ENCODE results near the gene IGFLR1.
"Not testable (repeated sequence)": the region's sequence is repeated elsewhere in the genome, so short reads cannot be mapped to it uniquely, and the experiment has no call there.

IGFLR1 gene

DNA sequence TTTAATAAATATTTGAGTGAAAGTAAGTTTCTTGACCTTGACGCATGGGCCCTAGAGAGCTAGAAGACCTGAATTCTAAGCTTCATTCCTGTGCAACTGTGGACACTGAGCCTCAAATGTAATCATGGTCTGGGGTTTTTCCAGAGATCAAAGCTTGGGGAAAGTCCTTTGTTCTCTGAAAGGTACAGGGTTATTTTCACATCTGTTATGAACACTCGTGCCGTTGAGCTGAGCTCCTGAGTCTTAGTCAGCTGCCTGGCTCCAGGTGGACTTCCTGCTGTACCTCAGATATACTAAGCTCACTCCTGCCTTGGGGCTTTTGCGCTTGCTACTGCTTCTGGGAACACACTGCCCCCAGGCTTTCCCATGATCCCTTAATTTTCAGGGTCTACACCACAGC lies 45.4 kb downstream of the IGFLR1 start:
- 86 to 88% methylated on average over 4 of the region's 4 CpGs for WGBS, 2 experiments
- Histone ChIP-seq H3K4me1 (ENCODE audit: control insufficient read depth, insufficient read depth, low read length) (no peaks in the 10 kb centered on the region), H3K27ac (ENCODE audit: insufficient read depth, low read depth, low read length, poor library complexity, severe bottlenecking) (no peak overlapping the region), H3K27me3 (ENCODE audit: control insufficient read depth, insufficient read depth, low read length, poor library complexity, severe bottlenecking) (peaks cover 4% of the 10 kb centered on the region), H3K36me3 (ENCODE audit: control insufficient read depth, insufficient read depth, low read length) (no peaks in the 10 kb centered on the region), H3K4me3 (ENCODE audit: insufficient read depth, low read depth, low read length) (no peak overlapping the region), H3K9me3 (ENCODE audit: control insufficient read depth, low read length) (no peaks in the 10 kb centered on the region)

- no peaks in the 10 kb centered on the region for H3K4me1 ChIP-seq (ENCODE audit: control insufficient read depth, insufficient read depth, low read length)
- no peaks in the 10 kb centered on the region for H3K9me3 ChIP-seq (ENCODE audit: control insufficient read depth, low read length)
- no peak overlapping the region for H3K4me3 ChIP-seq (ENCODE audit: insufficient read depth, low read depth, low read length)
- no peaks in the 10 kb centered on the region for H3K36me3 ChIP-seq (ENCODE audit: control insufficient read depth, insufficient read depth, low read length)
- H3K27me3 ChIP-seq (ENCODE audit: control insufficient read depth, insufficient read depth, low read length, poor library complexity, severe bottlenecking): no peaks in the 10 kb centered on the region
- H3K27ac ChIP-seq (ENCODE audit: insufficient read depth, low read depth, low read length, poor library complexity, severe bottlenecking): no peak overlapping the region
- 89 to 93% methylated on average over 2 of the region's 2 CpGs for WGBS, 2 experiments
Observed at GRCh38 chr19:35695895-35696422, 46.3 kb downstream of the IGFLR1 start.

DNA sequence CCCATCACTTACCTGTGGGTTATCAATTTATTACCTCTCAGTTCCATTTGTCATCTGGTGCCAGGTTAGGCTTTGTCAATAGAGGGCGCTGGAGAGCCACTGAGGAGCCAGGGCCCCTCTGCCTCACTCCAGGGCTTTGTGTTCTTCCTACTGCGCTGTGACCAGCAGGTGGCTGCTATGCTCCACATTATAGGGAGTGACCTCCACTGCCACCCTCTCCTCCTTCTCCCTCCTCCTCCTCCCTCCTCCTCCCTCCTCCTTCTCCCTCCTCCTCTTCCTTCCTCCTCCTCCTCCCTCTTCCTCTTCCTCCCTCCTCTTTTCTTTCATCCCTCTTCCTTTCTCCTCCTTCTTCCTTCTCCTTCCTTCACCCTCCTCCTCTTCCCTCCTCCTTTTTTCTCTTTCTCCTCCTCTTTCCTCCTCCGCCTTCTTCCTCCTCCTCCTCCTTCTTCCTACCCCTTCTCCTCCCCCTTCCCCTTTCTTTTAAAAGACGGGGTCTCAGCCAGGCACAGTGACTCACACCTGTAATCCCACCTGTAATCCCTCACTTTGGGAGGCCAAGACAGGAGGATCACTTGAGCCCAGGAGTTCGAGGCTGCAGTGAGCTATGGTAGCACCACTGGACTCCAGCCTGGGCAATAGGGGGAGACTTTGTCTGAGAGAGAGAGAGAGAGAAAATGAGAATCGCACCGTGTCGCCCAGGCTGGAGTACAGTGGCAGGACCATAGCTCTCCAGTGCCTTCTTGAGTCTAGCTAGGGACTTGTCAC lies 48.2 kb downstream of the IGFLR1 start:
- Histone ChIP-seq H3K36me3 (ENCODE audit: control insufficient read depth, insufficient read depth, low read length) (no peaks in the 10 kb centered on the region), H3K4me3 (ENCODE audit: insufficient read depth, low read depth, low read length) (no peak overlapping the region), H3K4me1 (ENCODE audit: control insufficient read depth, insufficient read depth, low read length) (no peaks in the 10 kb centered on the region), H3K9me3 (ENCODE audit: control insufficient read depth, low read length) (no peaks in the 10 kb centered on the region), H3K27ac (ENCODE audit: insufficient read depth, low read depth, low read length, poor library complexity, severe bottlenecking) (no peak overlapping the region), H3K27me3 (ENCODE audit: control insufficient read depth, insufficient read depth, low read length, poor library complexity, severe bottlenecking) (no peaks in the 10 kb centered on the region)
- WGBS, 2 experiments: 45 to 52% methylated on average over 8 of the region's 8 CpGs

DNA sequence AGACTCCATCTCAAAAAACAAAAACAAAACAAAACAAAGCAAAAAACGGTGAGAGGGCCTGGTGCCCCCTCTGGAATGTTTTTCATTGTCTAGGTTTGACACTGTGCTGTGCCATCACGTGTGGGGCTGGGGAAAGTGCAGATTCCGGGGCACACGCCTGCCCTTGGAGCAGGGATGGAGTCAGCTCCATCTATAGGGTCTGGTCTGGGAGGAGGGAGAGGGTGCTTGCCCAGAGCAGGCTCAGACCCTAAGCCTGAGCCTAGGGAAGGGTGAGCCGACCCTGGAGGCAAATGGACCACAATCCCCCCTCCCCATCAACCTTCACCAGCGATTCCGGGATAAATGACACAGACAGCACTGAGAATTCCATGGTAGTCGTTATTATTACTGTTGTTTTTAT lies 48.8 kb downstream of the IGFLR1 start:
- Histone ChIP-seq H3K36me3 (ENCODE audit: control insufficient read depth, insufficient read depth, low read length) (no peaks in the 10 kb centered on the region), H3K4me3 (ENCODE audit: insufficient read depth, low read depth, low read length) (no peak overlapping the region), H3K4me1 (ENCODE audit: control insufficient read depth, insufficient read depth, low read length) (no peaks in the 10 kb centered on the region), H3K27ac (ENCODE audit: insufficient read depth, low read depth, low read length, poor library complexity, severe bottlenecking) (no peak overlapping the region), H3K9me3 (ENCODE audit: control insufficient read depth, low read length) (no peaks in the 10 kb centered on the region), H3K27me3 (ENCODE audit: control insufficient read depth, insufficient read depth, low read length, poor library complexity, severe bottlenecking) (no peaks in the 10 kb centered on the region)
- WGBS, 2 experiments: 25 to 36% methylated on average over 7 to 8 of the region's 8 CpGs

- 91% methylated on average over 11 of the region's 11 CpGs for WGBS, 2 experiments
- Histone ChIP-seq H3K4me3 (ENCODE audit: insufficient read depth, low read depth, low read length) (no peak overlapping the region), H3K36me3 (ENCODE audit: control insufficient read depth, insufficient read depth, low read length) (no peaks in the 10 kb centered on the region), H3K27me3 (ENCODE audit: control insufficient read depth, insufficient read depth, low read length, poor library complexity, severe bottlenecking) (no peaks in the 10 kb centered on the region), H3K9me3 (ENCODE audit: control insufficient read depth, low read length) (no peaks in the 10 kb centered on the region), H3K4me1 (ENCODE audit: control insufficient read depth, insufficient read depth, low read length) (no peaks in the 10 kb centered on the region), H3K27ac (ENCODE audit: insufficient read depth, low read depth, low read length, poor library complexity, severe bottlenecking) (no peak overlapping the region)
Observed at GRCh38 chr19:35692010-35692409, 50.2 kb downstream of the IGFLR1 start.

- H3K27ac ChIP-seq (ENCODE audit: insufficient read depth, low read depth, low read length, poor library complexity, severe bottlenecking); H3K36me3 ChIP-seq (ENCODE audit: control insufficient read depth, insufficient read depth, low read length); H3K27me3 ChIP-seq (ENCODE audit: control insufficient read depth, insufficient read depth, low read length, poor library complexity, severe bottlenecking); H3K4me1 ChIP-seq (ENCODE audit: control insufficient read depth, insufficient read depth, low read length); H3K9me3 ChIP-seq (ENCODE audit: control insufficient read depth, low read length); H3K4me3 ChIP-seq (ENCODE audit: insufficient read depth, low read depth, low read length): not testable (repeated sequence)
- 93 to 94% methylated on average over 37 of the region's 37 CpGs for WGBS, 2 experiments
Observed at GRCh38 chr19:35691106-35691505, 51.1 kb downstream of the IGFLR1 start.

- Histone ChIP-seq H3K36me3 (ENCODE audit: control insufficient read depth, insufficient read depth, low read length) (no peaks in the 10 kb centered on the region), H3K27ac (ENCODE audit: insufficient read depth, low read depth, low read length, poor library complexity, severe bottlenecking) (no peak overlapping the region), H3K4me3 (ENCODE audit: insufficient read depth, low read depth, low read length) (no peak overlapping the region), H3K4me1 (ENCODE audit: control insufficient read depth, insufficient read depth, low read length) (no peaks in the 10 kb centered on the region), H3K27me3 (ENCODE audit: control insufficient read depth, insufficient read depth, low read length, poor library complexity, severe bottlenecking) (no peaks in the 10 kb centered on the region), H3K9me3 (ENCODE audit: control insufficient read depth, low read length) (no peaks in the 10 kb centered on the region)
- 95% methylated on average over 2 to 4 of the region's 4 CpGs for whole genome bisulfite sequencing, 2 experiments
Observed at GRCh38 chr19:35689836-35690235, 52.4 kb downstream of the IGFLR1 start.
